HEK293 (cell line): Measurements from ENCODE around the gene IL17REL.

Experiments
- EGR2 ChIP-seq: fragments of 450-650 bp; formaldehyde crosslinking; IDR thresholded peaks from 2 replicates; pipeline ENCODE4 v1.5.1; 2016; ENCODE audit warnings: low read depth, missing biosample characterization, missing genetic modification characterization
- KLF10 ChIP-seq: fragments of 450-650 bp; IDR thresholded peaks from 2 replicates; pipeline ENCODE4 v1.5.1; 2018; ENCODE audit warnings: missing biosample characterization, mild to moderate bottlenecking, missing genetic modification characterization
- KLF16 ChIP-seq: fragments of 450-650 bp; formaldehyde crosslinking; IDR thresholded peaks from 2 replicates; pipeline ENCODE4 v1.5.1; 2017; ENCODE audit warnings: missing biosample characterization, missing genetic modification characterization
- OSR2 ChIP-seq: fragments of 450-650 bp; formaldehyde crosslinking; IDR thresholded peaks from 2 replicates; pipeline ENCODE4 v1.5.1; 2016; ENCODE audit warnings: missing biosample characterization, missing genetic modification characterization
- PBX3 ChIP-seq: sonication (generic); formaldehyde crosslinking; IDR thresholded peaks from 2 replicates; pipeline ENCODE4 v1.8.1; 2022; ENCODE audit warnings: mild to moderate bottlenecking, moderate library complexity, missing genetic modification reagents
- REST ChIP-seq: fragments of 450-650 bp; formaldehyde crosslinking; IDR thresholded peaks from 2 replicates; pipeline ENCODE4 v1.5.1; 2016; ENCODE audit warnings: missing biosample characterization, missing genetic modification characterization
- TRIM28 ChIP-seq: IDR thresholded peaks from 2 replicates; pipeline ENCODE4 v1.6.1; 2011; ENCODE audit warnings: low read length, control low read depth, borderline replicate concordance
- ZBTB17 ChIP-seq: fragments of 450-650 bp; formaldehyde crosslinking; IDR thresholded peaks from 2 replicates; pipeline ENCODE4 v1.5.1; 2016; ENCODE audit warnings: missing biosample characterization, missing genetic modification characterization
- ZBTB26 ChIP-seq: fragments of 450-650 bp; formaldehyde crosslinking; optimal IDR thresholded peaks from 2 replicates; pipeline ENCODE3; 2016; ENCODE audit warnings: missing biosample characterization, mild to moderate bottlenecking, missing genetic modification characterization
- ZBTB48 ChIP-seq: fragments of 450-650 bp; formaldehyde crosslinking; IDR thresholded peaks from 2 replicates; pipeline ENCODE4 v1.5.1; 2016; ENCODE audit warnings: missing biosample characterization, missing genetic modification characterization
- ZBTB7A ChIP-seq: fragments of 450-650 bp; formaldehyde crosslinking; IDR thresholded peaks from 2 replicates; pipeline ENCODE4 v1.5.1; 2016; ENCODE audit warnings: low read depth, missing biosample characterization, missing genetic modification characterization
- ZEB2 ChIP-seq: fragments of 450-650 bp; formaldehyde crosslinking; IDR thresholded peaks from 2 replicates; pipeline ENCODE4 v1.5.1; 2016; ENCODE audit warnings: missing biosample characterization, missing genetic modification characterization
- ZFP37 ChIP-seq: fragments of 450-650 bp; formaldehyde crosslinking; IDR thresholded peaks from 2 replicates; pipeline ENCODE4 v1.5.1; 2016; ENCODE audit warnings: missing biosample characterization, missing genetic modification characterization
- ZIC2 ChIP-seq: fragments of 450-650 bp; formaldehyde crosslinking; IDR thresholded peaks from 2 replicates; pipeline ENCODE4 v1.5.1; 2016; ENCODE audit warnings: missing biosample characterization, missing genetic modification characterization
- ZNF10 ChIP-seq: fragments of 450-650 bp; formaldehyde crosslinking; IDR thresholded peaks from 2 replicates; pipeline ENCODE4 v1.5.1; 2017; ENCODE audit warnings: missing biosample characterization, missing genetic modification characterization
- ZNF138 ChIP-seq: fragments of 450-650 bp; formaldehyde crosslinking; IDR thresholded peaks from 2 replicates; pipeline ENCODE4 v1.5.1; 2016; ENCODE audit warnings: missing biosample characterization, missing genetic modification characterization, borderline replicate concordance
- ZNF341 ChIP-seq: fragments of 450-650 bp; formaldehyde crosslinking; IDR thresholded peaks from 2 replicates; pipeline ENCODE4; 2016; ENCODE audit warnings: low read depth, missing biosample characterization, missing genetic modification characterization
- ZNF488 ChIP-seq: fragments of 450-650 bp; formaldehyde crosslinking; IDR thresholded peaks from 2 replicates; pipeline ENCODE4 v1.5.1; 2016; ENCODE audit warnings: missing biosample characterization, missing genetic modification characterization
- ZNF501 ChIP-seq: fragments of 450-650 bp; formaldehyde crosslinking; IDR thresholded peaks from 2 replicates; pipeline ENCODE4 v1.5.1; 2016; ENCODE audit warnings: missing biosample characterization, missing genetic modification characterization
- ZNF558 ChIP-seq: fragments of 450-650 bp; formaldehyde crosslinking; IDR thresholded peaks from 2 replicates; pipeline ENCODE4 v1.5.1; 2016; ENCODE audit warnings: missing biosample characterization, missing genetic modification characterization
- ZNF560 ChIP-seq: fragments of 450-650 bp; formaldehyde crosslinking; IDR thresholded peaks from 2 replicates; pipeline ENCODE4 v1.5.1; 2017; ENCODE audit warnings: missing biosample characterization, missing genetic modification characterization, borderline replicate concordance
- ZNF585B ChIP-seq: fragments of 450-650 bp; formaldehyde crosslinking; IDR thresholded peaks from 2 replicates; pipeline ENCODE4 v1.5.1; 2016; ENCODE audit warnings: missing biosample characterization, missing genetic modification characterization
- ZNF621 ChIP-seq: fragments of 450-650 bp; formaldehyde crosslinking; IDR thresholded peaks from 2 replicates; pipeline ENCODE4 v1.5.1; 2017; ENCODE audit warnings: missing biosample characterization, missing genetic modification characterization
- ZNF639 ChIP-seq: fragments of 450-650 bp; formaldehyde crosslinking; IDR thresholded peaks from 2 replicates; pipeline ENCODE4 v1.5.1; 2016; ENCODE audit warnings: missing biosample characterization, missing genetic modification characterization
- ZNF660 ChIP-seq: fragments of 450-650 bp; IDR thresholded peaks from 2 replicates; pipeline ENCODE4 v1.5.1; 2018; ENCODE audit warnings: missing biosample characterization, mild to moderate bottlenecking, missing genetic modification characterization
- ZNF777 ChIP-seq: fragments of 450-650 bp; formaldehyde crosslinking; IDR thresholded peaks from 2 replicates; pipeline ENCODE4 v1.5.1; 2017; ENCODE audit warnings: missing biosample characterization, missing genetic modification characterization, borderline replicate concordance
- ZSCAN30 ChIP-seq: fragments of 450-650 bp; IDR thresholded peaks from 2 replicates; pipeline ENCODE4 v1.5.1; 2018; ENCODE audit warnings: missing biosample characterization, mild to moderate bottlenecking, missing genetic modification characterization, moderate library complexity
- TF ChIP-seq, protein P1 (sequence below): fragments of 450-650 bp; formaldehyde crosslinking; IDR thresholded peaks from 2 replicates; pipeline ENCODE4 v1.5.1; 2016; ENCODE audit warnings: missing biosample characterization, missing genetic modification characterization, low read depth
- TF ChIP-seq, protein P2 (sequence below): fragments of 450-650 bp; formaldehyde crosslinking; IDR thresholded peaks from 2 replicates; pipeline ENCODE4 v1.5.1; 2017; ENCODE audit warnings: missing biosample characterization, missing genetic modification characterization

Gene IL17REL

GRCh38 chr22:49970528-49971231 lies 41.9 kb downstream of the IL17REL start (continued):
- TF ChIP-seq, protein P1, sequence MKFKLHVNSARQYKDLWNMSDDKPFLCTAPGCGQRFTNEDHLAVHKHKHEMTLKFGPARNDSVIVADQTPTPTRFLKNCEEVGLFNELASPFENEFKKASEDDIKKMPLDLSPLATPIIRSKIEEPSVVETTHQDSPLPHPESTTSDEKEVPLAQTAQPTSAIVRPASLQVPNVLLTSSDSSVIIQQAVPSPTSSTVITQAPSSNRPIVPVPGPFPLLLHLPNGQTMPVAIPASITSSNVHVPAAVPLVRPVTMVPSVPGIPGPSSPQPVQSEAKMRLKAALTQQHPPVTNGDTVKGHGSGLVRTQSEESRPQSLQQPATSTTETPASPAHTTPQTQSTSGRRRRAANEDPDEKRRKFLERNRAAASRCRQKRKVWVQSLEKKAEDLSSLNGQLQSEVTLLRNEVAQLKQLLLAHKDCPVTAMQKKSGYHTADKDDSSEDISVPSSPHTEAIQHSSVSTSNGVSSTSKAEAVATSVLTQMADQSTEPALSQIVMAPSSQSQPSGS: peak; percentile 91
- no peak for TF ChIP-seq ZNF660 (tag by site-specific recombination)
- TF ChIP-seq ZNF639 (tag by site-specific recombination): peak; percentile 95
- TF ChIP-seq REST: no peak
- peak; percentile 84 for TF ChIP-seq ZBTB26 (tag by site-specific recombination)
- TF ChIP-seq ZNF10: peak; percentile 88; the same call in 1 of the 2 replicates
- TF ChIP-seq ZNF341 (tag by site-specific recombination): peak; percentile 94
- TF ChIP-seq ZNF488: peak; percentile 29; the same call in 1 of the 2 replicates
- peak; percentile 28; the same call in 1 of the 2 replicates for TF ChIP-seq TRIM28
- TF ChIP-seq ZSCAN30: peak; percentile 97
- TF ChIP-seq ZFP37 (tag by site-specific recombination): peak; percentile 72
- peak; percentile 98 for TF ChIP-seq ZEB2 (tag by site-specific recombination)
- TF ChIP-seq ZNF585B (tag by site-specific recombination): no peak
- TF ChIP-seq ZNF138 (tag by site-specific recombination): no peak
- peak; percentile 97 for TF ChIP-seq ZBTB7A
- TF ChIP-seq ZBTB17 (tag by site-specific recombination): peak; percentile 74
- no peak; the same call in 1 of the 2 replicates for TF ChIP-seq ZBTB48 (tag by site-specific recombination)
- peak; percentile 94 for TF ChIP-seq KLF16 (tag by site-specific recombination)
- no peak for TF ChIP-seq ZNF621
- TF ChIP-seq, protein P2, sequence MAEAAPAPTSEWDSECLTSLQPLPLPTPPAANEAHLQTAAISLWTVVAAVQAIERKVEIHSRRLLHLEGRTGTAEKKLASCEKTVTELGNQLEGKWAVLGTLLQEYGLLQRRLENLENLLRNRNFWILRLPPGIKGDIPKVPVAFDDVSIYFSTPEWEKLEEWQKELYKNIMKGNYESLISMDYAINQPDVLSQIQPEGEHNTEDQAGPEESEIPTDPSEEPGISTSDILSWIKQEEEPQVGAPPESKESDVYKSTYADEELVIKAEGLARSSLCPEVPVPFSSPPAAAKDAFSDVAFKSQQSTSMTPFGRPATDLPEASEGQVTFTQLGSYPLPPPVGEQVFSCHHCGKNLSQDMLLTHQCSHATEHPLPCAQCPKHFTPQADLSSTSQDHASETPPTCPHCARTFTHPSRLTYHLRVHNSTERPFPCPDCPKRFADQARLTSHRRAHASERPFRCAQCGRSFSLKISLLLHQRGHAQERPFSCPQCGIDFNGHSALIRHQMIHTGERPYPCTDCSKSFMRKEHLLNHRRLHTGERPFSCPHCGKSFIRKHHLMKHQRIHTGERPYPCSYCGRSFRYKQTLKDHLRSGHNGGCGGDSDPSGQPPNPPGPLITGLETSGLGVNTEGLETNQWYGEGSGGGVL: peak; percentile 93
- TF ChIP-seq ZNF501 (tag by site-specific recombination): peak; percentile 61; the same call in 1 of the 2 replicates
- TF ChIP-seq KLF10: peak; percentile 95
- 0 out of 2 replicates have a peak, but pooled peaks have one; percentile 22 for TF ChIP-seq ZNF777 (tag by site-specific recombination)
- peak; percentile 88 for TF ChIP-seq EGR2 (tag by site-specific recombination)
- peak; percentile 93 for TF ChIP-seq ZIC2 (tag by site-specific recombination)
- peak; percentile 82 for TF ChIP-seq OSR2 (tag by site-specific recombination)
- no peak for TF ChIP-seq PBX3
- peak; percentile 42; the same call in 1 of the 2 replicates for TF ChIP-seq ZNF558 (tag by site-specific recombination)
- TF ChIP-seq ZNF560: no peak
